Measurements from ENCODE around the gene ACADM. TPM values are rescaled to one million over a fixed set of nuclear protein-coding genes. Genes with fewer than 3 reads are reported as not detected.
"Not testable (repeated sequence)": the region's sequence is repeated elsewhere in the genome, so short reads cannot be mapped to it uniquely, and the experiment has no call there.

ACADM gene
- polyA plus RNA-seq, 1 donor = 60.0 TPM

- no peak for DNase-seq (ENCODE audit: low read depth)
Measured at GRCh38 chr1:75794382-75794781, 69.9 kb downstream of the ACADM start.

DNA sequence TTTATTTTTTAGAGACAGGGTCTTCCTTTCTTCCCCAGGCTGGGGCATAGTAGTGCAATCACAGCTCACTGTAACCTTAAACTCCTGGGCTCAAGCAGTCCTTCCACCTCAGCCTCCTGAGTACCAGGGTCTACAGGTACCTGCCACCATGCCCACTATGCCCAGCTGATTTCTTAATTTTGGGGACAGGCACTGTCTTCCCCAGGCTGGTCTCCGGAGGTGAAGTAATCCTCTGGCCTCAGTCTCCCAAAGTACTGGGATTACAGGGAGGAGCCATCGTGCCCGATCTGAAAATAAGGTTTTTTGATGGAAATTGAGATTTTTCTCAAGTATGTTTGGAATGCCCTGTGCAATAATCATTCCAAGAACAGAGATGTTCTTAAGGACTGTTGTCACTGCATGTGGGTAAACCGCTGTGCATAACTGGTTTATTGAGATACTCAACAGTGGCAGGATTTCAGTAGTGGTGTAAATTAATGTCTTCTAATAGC, 71.2 kb downstream of the ACADM start:
- no peak for DNase-seq (ENCODE audit: low read depth)

DNA sequence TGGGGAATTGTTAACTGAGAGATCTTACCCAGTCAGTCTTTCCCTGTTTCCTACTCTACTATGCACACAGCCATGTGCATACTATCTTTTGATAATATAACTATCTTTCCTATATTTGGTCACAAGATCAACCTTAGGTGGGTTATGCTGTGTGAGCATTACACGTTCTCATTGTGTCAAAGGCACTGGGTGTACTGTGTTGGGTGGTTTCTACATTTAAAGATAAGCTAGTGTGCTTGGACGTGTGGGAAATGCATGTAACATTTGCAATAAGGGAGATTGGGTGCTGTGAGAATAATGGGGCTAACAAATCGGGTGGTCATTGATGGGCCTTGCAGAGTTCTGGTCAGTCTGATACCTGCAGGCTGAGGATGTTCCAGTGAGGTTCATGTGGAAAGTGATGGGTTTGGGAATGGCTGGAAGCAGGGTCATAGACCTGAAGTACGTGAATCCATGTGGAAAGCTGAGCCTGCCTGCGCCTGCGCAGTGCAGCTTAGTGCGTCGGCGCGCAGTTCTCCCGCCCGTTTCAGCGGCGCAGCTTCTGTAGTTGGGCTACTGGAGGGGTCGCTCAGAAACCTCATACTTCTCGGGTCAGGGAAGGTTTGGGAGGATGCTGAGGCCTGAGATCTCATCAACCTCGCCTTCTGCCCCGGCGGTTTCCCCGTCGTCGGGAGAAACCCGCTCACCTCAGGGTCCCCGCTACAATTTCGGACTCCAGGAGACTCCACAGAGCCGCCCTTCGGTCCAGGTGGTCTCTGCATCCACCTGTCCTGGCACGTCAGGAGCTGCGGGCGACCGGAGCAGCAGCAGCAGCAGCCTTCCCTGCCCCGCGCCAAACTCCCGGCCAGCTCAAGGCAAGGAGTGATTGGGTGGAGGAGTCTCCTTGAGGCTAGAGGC, 72.1 kb downstream of the ACADM start, which contains the start of gene MSH4:
Gene MSH4 (plus strand): TSS at position 507 of the 897 bp plus-strand sequence. CDS start 104 bp downstream, at position 611.
- no peak for DNase-seq (ENCODE audit: low read depth)

GRCh38 chr1:75797273-75797588, 72.7 kb downstream of the ACADM start:
- DNase-seq (ENCODE audit: low read depth) = no peak

- no peak for DNase-seq (ENCODE audit: low read depth)
Measured at GRCh38 chr1:75797606-75798216, 73.2 kb downstream of the ACADM start.

GRCh38 chr1:75801480-75801879, 77.0 kb downstream of the ACADM start:
- DNase-seq (ENCODE audit: low read depth) = not testable (repeated sequence)

DNA sequence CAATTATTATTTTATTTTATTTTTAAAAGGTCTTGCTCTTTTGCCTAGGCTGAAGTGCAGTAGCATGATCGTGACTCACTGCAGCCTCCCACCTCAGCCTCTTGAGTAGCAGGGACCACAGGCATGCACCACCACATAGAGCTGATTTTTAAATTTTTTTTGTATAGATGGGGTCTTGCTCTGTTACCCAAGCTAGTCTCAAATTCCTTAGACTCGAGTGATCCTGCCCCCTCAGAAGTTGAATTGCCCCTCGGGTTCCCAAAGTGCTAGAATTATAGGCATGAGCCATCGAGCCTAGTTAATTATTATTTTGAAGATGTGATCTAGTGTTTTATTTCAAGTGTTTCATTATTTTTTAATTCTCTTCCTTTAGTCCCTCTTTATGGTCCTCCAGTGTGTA, 84.4 kb downstream of the ACADM start:
- no peak for DNase-seq (ENCODE audit: low read depth)

GRCh38 chr1:75810113-75810512, 85.6 kb downstream of the ACADM start:
- DNase-seq (ENCODE audit: low read depth) = not testable (repeated sequence)

- DNase-seq (ENCODE audit: low read depth) = no peak
Measured at GRCh38 chr1:75811211-75811981, 86.9 kb downstream of the ACADM start.

DNA sequence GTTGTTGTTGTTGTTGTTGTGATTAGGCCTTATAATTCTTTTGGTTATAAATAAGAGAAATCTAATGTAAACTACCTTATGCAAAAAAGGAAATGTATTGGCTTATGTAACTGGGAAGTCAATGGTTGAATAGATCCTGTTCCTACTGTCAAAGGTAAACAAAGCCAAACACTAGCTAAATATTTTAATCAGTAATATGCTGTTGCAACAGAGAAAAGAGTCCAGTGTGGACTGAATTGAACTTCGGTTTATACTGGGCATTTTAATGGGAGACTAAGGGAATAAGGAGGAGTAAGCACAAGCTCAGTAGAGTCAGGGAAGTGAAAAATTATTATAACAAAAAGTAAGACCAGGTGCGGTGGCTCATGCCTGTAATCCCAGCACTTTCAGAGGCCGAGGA, 87.6 kb downstream of the ACADM start:
- no peak for DNase-seq (ENCODE audit: low read depth)

Other genes starting within 250 kb of the ACADM start
- 0.30 TPM for gene SLC44A5, start 113.6 kb upstream of the ACADM start, polyA plus RNA-seq (ENCODE audit: insufficient read length)
- 93.3 TPM for gene RABGGTB, start 61.5 kb downstream of the ACADM start, polyA plus RNA-seq (ENCODE audit: insufficient read length)
- gene MSH4, start 72.2 kb downstream of the ACADM start, polyA plus RNA-seq (ENCODE audit: insufficient read length) = 0.33 TPM
- gene ASB17, start 207.7 kb downstream of the ACADM start, polyA plus RNA-seq (ENCODE audit: insufficient read length) = not detected

Data from forelimb muscle (tissue), 1 donor.